H4 (cell line): ENCODE results near the gene NANOS3. TPM values are rescaled to one million over a fixed set of nuclear protein-coding genes. Genes with fewer than 3 reads are reported as not detected.
A peak's percentile ranks its signal among the peaks of the same experiment; 100 is the strongest.

ENCODE experiments used
- DNase-seq: peaks from one replicate; pipeline ENCODE4 v3.0.0-alpha.2; 2015; ENCODE audit warnings: low spot score
- total RNA-seq: library from RNA; depleted of rRNA; stranded (reverse); fragments of >200 nt; shearing (Covaris generic); gene quantifications from 2 replicates; pipeline ENCODE4 v1.2.3, GENCODE V29; 2014

NANOS3 gene
- total RNA-seq, 1 experiment from 2014 or later: not detected

DNA sequence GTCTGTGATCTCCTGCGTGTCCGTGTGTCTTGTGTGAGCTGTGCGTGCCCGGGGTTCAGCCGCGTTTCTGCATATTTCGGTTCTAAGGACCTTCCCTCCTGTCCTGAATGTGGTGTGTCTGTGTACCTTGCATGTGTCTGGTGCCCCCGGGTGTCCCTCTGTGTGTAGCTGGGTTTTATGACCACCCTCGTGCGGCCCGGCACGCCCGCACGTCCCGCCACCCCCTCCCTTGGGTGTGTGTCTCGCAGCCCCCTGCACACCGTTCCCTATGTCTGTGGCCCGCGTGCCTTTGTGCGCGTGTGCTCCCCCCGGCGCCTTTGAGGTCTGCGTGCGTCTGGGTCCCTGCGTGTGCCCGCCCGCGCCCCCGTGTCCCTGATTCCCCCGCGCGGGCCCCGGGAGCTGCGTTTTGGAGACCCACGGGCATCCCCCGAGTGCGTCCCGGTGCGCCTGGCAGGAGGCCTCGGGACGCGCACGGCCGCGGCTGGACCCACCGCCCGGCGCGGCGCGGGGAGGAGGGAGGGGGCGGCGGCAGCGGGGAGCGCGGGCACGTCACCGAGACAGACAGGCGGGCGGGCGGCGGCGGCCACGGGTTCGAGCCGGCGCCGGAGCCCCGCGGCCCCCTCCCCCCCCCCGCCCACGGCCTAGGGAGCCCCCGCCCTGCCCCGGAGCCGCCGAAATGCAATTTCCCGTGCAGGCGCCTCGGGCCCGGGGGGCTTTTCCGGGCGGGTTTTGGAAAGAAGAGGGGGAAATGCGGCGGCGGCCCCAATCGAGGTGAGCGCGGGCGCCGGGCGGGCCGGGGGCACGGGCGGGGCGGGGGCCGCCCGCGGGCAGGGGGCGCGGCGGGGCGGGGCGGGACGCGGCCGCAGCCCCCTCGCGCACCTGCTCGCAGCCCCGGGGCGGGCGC, 12.0 kb upstream of the NANOS3 start:
- no peak for DNase-seq

- no peak for DNase-seq
These were observed 11.1 kb upstream of the NANOS3 start for GRCh38 chr19:13865571-13866462.

DNA sequence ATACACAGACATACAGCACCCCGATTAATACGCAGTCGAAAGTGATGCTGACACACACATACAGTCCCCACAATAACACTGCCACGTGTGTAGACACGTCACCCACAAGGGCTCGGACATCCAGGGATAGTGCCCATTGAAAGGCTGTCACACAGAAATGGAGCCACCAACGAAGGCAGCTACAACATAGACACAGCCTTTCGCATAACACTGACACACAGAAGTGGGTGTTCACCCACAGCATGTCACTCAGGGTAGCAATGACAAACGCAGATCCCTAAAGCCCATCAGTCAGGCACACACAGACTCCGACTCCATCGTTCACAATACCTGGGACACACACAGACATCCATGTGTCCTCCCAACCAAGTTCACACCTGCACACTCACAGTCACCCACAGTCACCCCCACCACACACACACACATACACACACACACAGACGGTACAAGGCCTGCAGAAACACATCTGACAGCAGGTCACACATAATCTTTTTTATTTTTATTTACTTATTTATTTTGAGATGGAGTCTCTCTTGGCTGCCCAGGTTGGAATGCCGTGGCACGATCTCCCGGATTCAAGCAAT, 10.4 kb upstream of the NANOS3 start:
- no peak for DNase-seq

DNA sequence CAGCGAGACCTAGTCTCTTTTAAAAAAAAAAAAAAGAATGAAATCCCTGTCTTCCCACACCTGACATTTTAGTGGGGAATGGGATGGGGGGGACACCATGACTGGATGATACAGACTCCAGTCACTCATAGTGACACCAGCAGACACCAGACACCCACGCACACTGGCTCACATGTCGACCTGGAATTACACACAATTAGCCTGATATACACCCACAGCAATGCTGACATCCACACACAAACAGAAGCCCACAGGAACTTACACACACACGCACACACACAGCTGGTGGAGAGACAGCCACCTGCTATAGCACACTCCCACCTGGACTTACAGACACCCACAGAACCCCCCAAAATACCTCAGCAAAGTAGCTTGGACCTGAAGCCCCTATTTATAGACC, 8.3 kb upstream of the NANOS3 start:
- DNase-seq: no peak

- no peak for DNase-seq
These were observed 7.7 kb upstream of the NANOS3 start for GRCh38 chr19:13869281-13869680.

GRCh38 chr19:13870873-13871272, 6.1 kb upstream of the NANOS3 start:
- DNase-seq: no peak

- no peak for DNase-seq
These were observed 4.6 kb upstream of the NANOS3 start for GRCh38 chr19:13872339-13872694.

DNA sequence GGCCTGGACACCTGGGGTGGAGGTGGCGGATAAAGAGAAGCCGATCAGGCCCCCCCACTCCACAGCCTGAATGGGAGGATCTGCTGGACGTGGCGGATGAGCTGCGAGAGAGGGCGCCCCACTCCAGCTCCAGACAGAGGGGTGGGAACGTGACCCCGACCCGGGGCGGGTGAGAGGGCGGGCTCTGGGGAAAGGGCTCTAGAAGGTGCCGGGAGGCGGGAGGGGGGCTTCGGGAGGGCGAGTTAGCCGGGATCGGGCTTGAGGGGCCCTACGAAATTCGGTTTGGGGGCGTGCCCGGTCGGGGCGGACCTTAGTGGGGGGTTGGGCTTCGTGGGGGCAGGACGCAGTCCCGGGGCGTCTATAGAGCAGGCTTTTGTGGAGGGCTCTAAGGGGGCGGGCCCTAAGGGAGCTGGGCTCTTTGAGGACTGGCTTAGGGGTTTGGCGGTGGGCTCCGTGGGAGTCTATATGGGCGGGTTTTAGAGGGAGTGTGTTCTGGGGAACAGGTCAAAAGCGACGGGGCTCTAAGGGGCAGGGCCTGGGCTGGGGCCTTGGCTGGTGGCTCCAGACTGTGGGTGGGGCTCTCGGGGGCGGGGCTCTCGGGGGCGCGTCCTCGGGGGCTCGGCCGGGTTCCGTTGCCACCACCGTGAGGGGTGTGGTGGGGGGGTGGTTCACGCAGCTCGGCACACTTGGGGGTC, 4.1 kb upstream of the NANOS3 start:
- DNase-seq: no peak

GRCh38 chr19:13873834-13874515, 3.0 kb upstream of the NANOS3 start:
- DNase-seq: no peak

- DNase-seq: no peak
These were observed 1.1 kb upstream of the NANOS3 start for GRCh38 chr19:13875824-13876223.

DNA sequence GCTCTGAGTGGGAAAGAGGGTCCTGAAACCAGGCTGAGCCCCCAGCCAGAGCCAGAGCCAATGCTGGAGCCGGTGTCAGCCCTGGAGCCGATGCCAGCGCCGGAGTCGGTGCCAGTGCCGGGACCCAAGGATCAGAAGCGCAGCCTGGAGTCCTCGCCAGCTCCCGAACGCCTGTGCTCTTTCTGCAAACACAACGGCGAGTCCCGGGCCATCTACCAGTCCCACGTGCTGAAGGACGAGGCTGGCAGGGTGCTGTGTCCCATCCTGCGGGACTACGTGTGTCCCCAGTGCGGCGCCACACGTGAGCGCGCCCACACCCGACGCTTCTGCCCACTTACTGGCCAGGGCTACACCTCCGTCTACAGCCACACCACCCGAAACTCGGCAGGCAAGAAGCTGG, 369 bp downstream of the NANOS3 start:
- DNase-seq: no peak

DNA sequence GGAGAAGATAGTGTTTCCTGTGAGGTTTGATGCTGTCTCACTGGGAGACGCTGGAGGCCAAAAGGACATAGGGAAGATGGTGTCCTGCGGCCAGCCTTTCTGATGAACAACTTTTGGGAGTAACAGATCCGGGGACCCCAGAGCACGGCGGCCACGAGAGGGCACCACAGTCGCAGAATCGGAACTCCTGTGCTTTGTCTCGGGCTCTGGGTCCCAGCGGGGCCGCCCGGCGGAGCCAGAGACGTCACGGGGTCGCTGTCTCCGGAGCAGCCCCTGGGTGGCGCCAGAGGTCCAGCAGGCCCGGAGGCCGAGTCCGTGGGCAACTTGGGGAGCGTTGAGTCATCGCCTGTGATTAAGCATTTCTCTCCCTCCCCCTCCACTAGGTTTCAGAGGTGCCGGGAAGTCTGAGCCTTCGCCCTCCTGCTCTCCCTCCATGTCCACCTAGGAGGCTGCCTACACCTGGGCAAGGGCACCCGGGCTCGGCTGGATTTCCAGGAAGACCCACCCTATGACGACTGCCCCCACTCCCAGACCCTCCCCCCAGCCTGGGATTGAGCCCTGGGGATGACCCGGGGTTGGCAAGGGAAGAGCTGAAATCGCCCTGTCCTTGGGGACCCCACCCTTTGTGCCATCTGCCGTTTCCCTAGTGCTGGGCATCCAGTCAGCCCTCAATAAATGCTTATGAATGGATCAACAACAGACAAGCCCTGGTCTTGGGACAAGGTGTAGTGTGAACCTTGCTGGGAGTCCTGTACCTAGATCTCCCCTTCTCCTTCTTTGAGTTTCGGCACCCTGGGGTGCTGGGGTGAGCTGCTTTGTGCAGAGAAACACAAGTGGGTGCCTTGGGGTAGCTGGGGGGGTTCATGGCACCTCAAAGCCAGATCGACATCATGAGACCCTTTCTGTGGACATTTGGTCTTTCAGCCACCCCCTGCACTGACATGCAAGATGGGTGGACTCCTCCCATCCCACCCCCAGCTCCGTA, 3.4 kb downstream of the NANOS3 start:
- peak; percentile 97 for DNase-seq

GRCh38 chr19:13881251-13881691, 4.3 kb downstream of the NANOS3 start:
- DNase-seq: peak; percentile 78

- peak; percentile 48 for DNase-seq
These were observed 4.9 kb downstream of the NANOS3 start for GRCh38 chr19:13881692-13882418.

DNA sequence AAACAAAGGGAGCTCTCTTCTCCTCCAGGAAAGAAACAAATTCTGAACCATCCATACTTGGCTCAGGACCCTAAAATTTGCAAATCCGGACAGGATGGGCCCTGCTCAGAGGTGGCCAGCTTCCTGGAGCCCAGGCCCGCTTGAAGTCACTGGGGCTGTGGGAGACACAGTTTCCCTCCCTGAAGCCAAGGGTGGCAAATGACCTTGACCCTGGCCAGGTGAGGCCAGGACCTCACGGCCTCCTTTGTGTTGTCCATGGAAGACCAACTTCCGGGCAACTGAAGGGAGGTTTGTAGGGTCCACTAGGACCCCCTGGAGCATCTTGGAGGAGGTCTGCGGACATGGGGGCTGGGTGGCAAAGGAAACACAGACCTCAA, 5.5 kb downstream of the NANOS3 start:
- no peak for DNase-seq

- no peak for DNase-seq
These were observed 5.9 kb downstream of the NANOS3 start for GRCh38 chr19:13882836-13883235.

- DNase-seq: no peak
These were observed 6.7 kb downstream of the NANOS3 start for GRCh38 chr19:13883516-13884064.

- no peak for DNase-seq
These were observed 8.0 kb downstream of the NANOS3 start for GRCh38 chr19:13884726-13885591.
